Fibroblast of skin of left quadriceps (primary cell): ENCODE measurements around the gene OPCML.

Experiments used
- DNase-seq, 2 experiments: peaks; one replicate each; pipeline ENCODE4 v3.0.0-alpha.2; 2013; ENCODE audit warnings: low read depth in 2 of 2

Gene OPCML

GRCh38 chr11:133503776-133504175, 28.5 kb downstream of the OPCML start:
- no peak for DNase-seq

GRCh38 chr11:133503236-133503635, 29.1 kb downstream of the OPCML start:
- no peak for DNase-seq

GRCh38 chr11:133501643-133502539, 30.4 kb downstream of the OPCML start:
- DNase-seq: no peak

- no peak for DNase-seq
Measured at GRCh38 chr11:133500936-133501335, 31.4 kb downstream of the OPCML start.

GRCh38 chr11:133500435-133500834, 31.9 kb downstream of the OPCML start:
- DNase-seq: no peak

- no peak for DNase-seq
Measured at GRCh38 chr11:133498969-133499368, 33.3 kb downstream of the OPCML start.

GRCh38 chr11:133497477-133498140, 34.7 kb downstream of the OPCML start:
- DNase-seq: no peak

GRCh38 chr11:133492895-133493294, 39.4 kb downstream of the OPCML start:
- DNase-seq: no peak

GRCh38 chr11:133491680-133492383, 40.5 kb downstream of the OPCML start:
- DNase-seq: no peak

- no peak for DNase-seq
Measured at GRCh38 chr11:133480722-133481121, 51.6 kb downstream of the OPCML start.

GRCh38 chr11:133479209-133479608, 53.1 kb downstream of the OPCML start:
- no peak for DNase-seq

GRCh38 chr11:133477251-133477625, 55.1 kb downstream of the OPCML start:
- DNase-seq: no peak

- DNase-seq: no peak
Measured at GRCh38 chr11:133476570-133477250, 55.6 kb downstream of the OPCML start.

GRCh38 chr11:133474461-133474860, 57.8 kb downstream of the OPCML start:
- DNase-seq: no peak

- DNase-seq: no peak
Measured at GRCh38 chr11:133467686-133468085, 64.6 kb downstream of the OPCML start.

GRCh38 chr11:133443206-133443747, 89.0 kb downstream of the OPCML start:
- DNase-seq: no peak

GRCh38 chr11:133441964-133442660, 90.2 kb downstream of the OPCML start:
- DNase-seq: no peak

GRCh38 chr11:133425992-133426391, 106.3 kb downstream of the OPCML start:
- DNase-seq: no peak

GRCh38 chr11:133425245-133425644, 107.1 kb downstream of the OPCML start:
- no peak for DNase-seq

GRCh38 chr11:133418218-133418617, 114.1 kb downstream of the OPCML start:
- DNase-seq: no peak

- no peak for DNase-seq
Measured at GRCh38 chr11:133414506-133414905, 117.8 kb downstream of the OPCML start.
